Smooth muscle cell (in vitro differentiated cells): Measurements from ENCODE around the gene MLPH. TPM values are rescaled to one million over a fixed set of nuclear protein-coding genes. Genes with fewer than 3 reads are reported as not detected.
A peak's percentile ranks its signal among the peaks of the same experiment; 100 is the strongest.

ENCODE experiments used
- DNase-seq: peaks from one replicate; lab custom pipeline; 2025; ENCODE audit not compliant: unreplicated experiment; lab: John Stamatoyannopoulos, UW
- H2AFZ ChIP-seq: fragments of 200-600 bp; sonication (generic); 2 replicates; pipeline ENCODE4 v1.6.0; 2016; ENCODE audit warnings: antibody characterized with exemption, low read depth, mild to moderate bottlenecking
- H3F3A ChIP-seq: fragments of 200-600 bp; sonication (generic); 2 replicates; pipeline ENCODE4 v1.6.0; 2017; ENCODE audit warnings: antibody characterized with exemption, low read depth
- H3K27ac ChIP-seq: fragments of 200-600 bp; sonication (generic); 2 replicates; pipeline ENCODE4 v1.5.1; 2016; ENCODE audit warnings: low read depth, mild to moderate bottlenecking
- H3K27me3 ChIP-seq: fragments of 200-600 bp; sonication (generic); 2 replicates; pipeline ENCODE4 v1.6.1; 2016; ENCODE audit warnings: low read depth, mild to moderate bottlenecking
- H3K36me3 ChIP-seq: fragments of 200-600 bp; sonication (generic); 2 replicates; pipeline ENCODE4 v1.5.1; 2016; ENCODE audit warnings: low read depth
- H3K4me1 ChIP-seq: fragments of 200-600 bp; sonication (generic); 2 replicates; pipeline ENCODE4 v1.5.1; 2016; ENCODE audit warnings: low read depth
- H3K4me2 ChIP-seq: fragments of 200-600 bp; sonication (generic); 2 replicates; pipeline ENCODE4 v1.6.0; 2016; ENCODE audit warnings: mild to moderate bottlenecking
- H3K4me3 ChIP-seq: fragments of 200-600 bp; sonication (generic); 2 replicates; pipeline ENCODE4 v1.5.1; 2016; ENCODE audit warnings: mild to moderate bottlenecking
- H3K79me2 ChIP-seq: fragments of 200-600 bp; sonication (generic); 2 replicates; pipeline ENCODE4 v1.6.0; 2016; ENCODE audit warnings: low read depth, mild to moderate bottlenecking
- H3K9ac ChIP-seq: fragments of 200-600 bp; sonication (generic); 2 replicates; pipeline ENCODE4 v1.6.0; 2016; ENCODE audit warnings: low read depth
- H3K9me3 ChIP-seq: fragments of 200-600 bp; sonication (generic); replicated peaks from 2 replicates; pipeline ENCODE4 v1.5.1; 2016; ENCODE audit warnings: low read depth
- H4K20me1 ChIP-seq: fragments of 200-600 bp; sonication (generic); 2 replicates; pipeline ENCODE4 v1.6.0; 2016; ENCODE audit warnings: low read depth
- CTCF ChIP-seq: fragments of 200-600 bp; sonication (generic); IDR thresholded peaks from 2 replicates; pipeline ENCODE4 v1.5.1; 2017; ENCODE audit warnings: borderline replicate concordance, mild to moderate bottlenecking, antibody characterized with exemption; ENCODE audit not compliant: insufficient read depth, poor library complexity, severe bottlenecking
- whole genome bisulfite sequencing: methylation state at CpG from one replicate; pipeline ENCODE4 v1.1.7; 2016; ENCODE audit warnings: low lambda C conversion rate; 5-methylcytosine and 5-hydroxymethylcytosine counted together
- microRNA-seq: library from miRNA; unstranded; fragments of <30 nt; microRNA quantifications from one replicate; pipeline ENCODE4, GENCODE V29; 2016; ENCODE audit warnings: borderline number of aligned reads
- polyA plus RNA-seq: library from polyadenylated mRNA; unstranded; fragments of >200 nt; fragmentation: Nextera tagmentation; extraction: Ambion mirVana; gene quantifications from 2 replicates; pipeline ENCODE4 v1.2.1, GENCODE V29; 2016
- small RNA-seq: library from RNA; depleted of rRNA; stranded (forward); fragments of <200 nt; gene quantifications from one replicate; pipeline ENCODE3, GENCODE V24; 2014
- total RNA-seq: library from RNA; depleted of rRNA; stranded (reverse); fragments of >200 nt; gene quantifications from 2 replicates; pipeline ENCODE4 v1.2.3, GENCODE V29; 2014

Gene MLPH
- total and polyA plus RNA-seq, 2 experiments from 2014 or later, result 32.8 to 36.4 TPM

- H3K4me3 ChIP-seq, result no peak overlapping the region
- H3K27ac ChIP-seq, result no peak overlapping the region
- no peaks in the 10 kb centered on the region for H3K79me2 ChIP-seq
- peaks cover 5% of the 10 kb centered on the region for H3F3A ChIP-seq
- WGBS, result 92% methylated on average over 11 of the region's 11 CpGs
- no peaks in the 10 kb centered on the region for H3K36me3 ChIP-seq
- no peak overlapping the region for H2AFZ ChIP-seq
- no peak for TF ChIP-seq CTCF
- DNase-seq, result no peak
- H3K4me2 ChIP-seq, result peak overlapping the region; percentile 80
- H3K9me3 ChIP-seq, result no peaks in the 10 kb centered on the region
- H3K9ac ChIP-seq, result no peak overlapping the region
- no peaks in the 10 kb centered on the region for H4K20me1 ChIP-seq
- no peaks in the 10 kb centered on the region for H3K27me3 ChIP-seq
- H3K4me1 ChIP-seq, result peaks cover 26% of the 10 kb centered on the region
Observed at GRCh38 chr2:237604391-237604790, 117.3 kb downstream of the MLPH start.

Small RNAs within 50 kb of the gene (microRNA-seq; reads per million reads assigned to microRNA genes)
- not detected for gene MIR6811

Small RNAs within 50 kb of the gene (small RNA-seq; reads per million reads assigned to genes)
- 0.13 reads per million for gene MIR6811
- 0.34 reads per million, percentile 9 among the genes with 10 or more reads in this experiment for gene RNU6-1140P

Other genes starting within 250 kb of the MLPH start
- 1,708 and 1,938 TPM in 2 replicates for gene COL6A3, start 73.1 kb upstream of the MLPH start, total RNA-seq
- gene COL6A3, start 73.1 kb upstream of the MLPH start, polyA plus RNA-seq, result 643 and 888 TPM in 2 replicates
- not detected in 2 replicates for gene PRLH, start 79.3 kb downstream of the MLPH start, total RNA-seq
- gene PRLH, start 79.3 kb downstream of the MLPH start, polyA plus RNA-seq, result not detected in 2 replicates
- 0.18 and 1.4 TPM in 2 replicates for gene RAB17, start 103.5 kb downstream of the MLPH start, total RNA-seq
- 0.69 and 2.0 TPM in 2 replicates for gene RAB17, start 103.5 kb downstream of the MLPH start, polyA plus RNA-seq
- 36.2 and 49.5 TPM in 2 replicates for gene LRRFIP1, start 140.3 kb downstream of the MLPH start, total RNA-seq
- 65.1 and 82.7 TPM in 2 replicates for gene LRRFIP1, start 140.3 kb downstream of the MLPH start, polyA plus RNA-seq